Measurements from ENCODE around the gene C4A.

GRCh38 chr6:31965700-31966099, 16.2 kb upstream of the C4A start:
- TF ChIP-seq, protein P1, sequence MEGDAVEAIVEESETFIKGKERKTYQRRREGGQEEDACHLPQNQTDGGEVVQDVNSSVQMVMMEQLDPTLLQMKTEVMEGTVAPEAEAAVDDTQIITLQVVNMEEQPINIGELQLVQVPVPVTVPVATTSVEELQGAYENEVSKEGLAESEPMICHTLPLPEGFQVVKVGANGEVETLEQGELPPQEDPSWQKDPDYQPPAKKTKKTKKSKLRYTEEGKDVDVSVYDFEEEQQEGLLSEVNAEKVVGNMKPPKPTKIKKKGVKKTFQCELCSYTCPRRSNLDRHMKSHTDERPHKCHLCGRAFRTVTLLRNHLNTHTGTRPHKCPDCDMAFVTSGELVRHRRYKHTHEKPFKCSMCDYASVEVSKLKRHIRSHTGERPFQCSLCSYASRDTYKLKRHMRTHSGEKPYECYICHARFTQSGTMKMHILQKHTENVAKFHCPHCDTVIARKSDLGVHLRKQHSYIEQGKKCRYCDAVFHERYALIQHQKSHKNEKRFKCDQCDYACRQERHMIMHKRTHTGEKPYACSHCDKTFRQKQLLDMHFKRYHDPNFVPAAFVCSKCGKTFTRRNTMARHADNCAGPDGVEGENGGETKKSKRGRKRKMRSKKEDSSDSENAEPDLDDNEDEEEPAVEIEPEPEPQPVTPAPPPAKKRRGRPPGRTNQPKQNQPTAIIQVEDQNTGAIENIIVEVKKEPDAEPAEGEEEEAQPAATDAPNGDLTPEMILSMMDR (conservative IDR thresholded peaks at IDR 0.05 in 1 of 2, IDR thresholded peaks at IDR 0.05 in 1 of 2; ENCODE audit: low read depth in 1 of 2, low read length in 2 of 2) = no peak
- no peak for TF ChIP-seq EZH2 (IDR thresholded peaks at IDR 0.05; ENCODE audit: low read length, missing control alignments)

Data from fibroblast of lung (primary cell).